NCI-H748 (cell line): ENCODE data around the gene CTPS1.
A peak's percentile ranks its signal among the peaks of the same experiment; 100 is the strongest.

Experiments
- DNase-seq: peaks from one replicate; lab custom pipeline; 2025; ENCODE audit not compliant: unreplicated experiment; lab: John Stamatoyannopoulos, UW

CTPS1 gene

GRCh38 chr1:40979241-40980067 lies at the start of gene CTPS1:
Gene CTPS1 (plus strand): TSS chr1:40979696. CDS start chr1:40983291, 3,595 bp downstream.
- peak; percentile 100 for DNase-seq

- peak; percentile 90 for DNase-seq
Measured at GRCh38 chr1:40930174-40930964, 49.1 kb upstream of the CTPS1 start.

GRCh38 chr1:40931601-40932000 lies 47.9 kb upstream of the CTPS1 start:
- no peak for DNase-seq

- DNase-seq: peak; percentile 86
Measured at GRCh38 chr1:40932006-40932405, 47.5 kb upstream of the CTPS1 start.

- no peak for DNase-seq
Measured at GRCh38 chr1:40936931-40937339, 42.6 kb upstream of the CTPS1 start.

GRCh38 chr1:40938393-40938792 lies 41.1 kb upstream of the CTPS1 start:
- no peak for DNase-seq

- DNase-seq: no peak
Measured at GRCh38 chr1:40939320-40940059, 40.0 kb upstream of the CTPS1 start.

- no peak for DNase-seq
Measured at GRCh38 chr1:40944326-40944725, 35.2 kb upstream of the CTPS1 start.

- DNase-seq: no peak
Measured at GRCh38 chr1:40944841-40945430, 34.6 kb upstream of the CTPS1 start.

GRCh38 chr1:40945491-40945973 lies 34.0 kb upstream of the CTPS1 start:
- DNase-seq: no peak

GRCh38 chr1:40948741-40949443 lies 30.6 kb upstream of the CTPS1 start:
- DNase-seq: peak; percentile 93

- no peak for DNase-seq
Measured at GRCh38 chr1:40949563-40949962, 29.9 kb upstream of the CTPS1 start.

- DNase-seq: peak; percentile 99
Measured at GRCh38 chr1:40951943-40952743, 27.4 kb upstream of the CTPS1 start.

- DNase-seq: no peak
Measured at GRCh38 chr1:40952744-40953315, 26.7 kb upstream of the CTPS1 start.

GRCh38 chr1:40954626-40955025 lies 24.9 kb upstream of the CTPS1 start:
- DNase-seq: no peak

GRCh38 chr1:40955266-40955665 lies 24.2 kb upstream of the CTPS1 start:
- no peak for DNase-seq

GRCh38 chr1:40956407-40956806 lies 23.1 kb upstream of the CTPS1 start:
- DNase-seq: no peak

- DNase-seq: no peak
Measured at GRCh38 chr1:40958210-40958609, 21.3 kb upstream of the CTPS1 start.

GRCh38 chr1:40965531-40965930 lies 14.0 kb upstream of the CTPS1 start:
- DNase-seq: no peak
